Embryonic facial prominence (tissue), 1 donor: ENCODE data around the gene NTNG2.

ENCODE experiments used
- DNase-seq: peaks from one replicate; pipeline ENCODE4 v3.0.0-alpha.2; 2016; ENCODE audit errors: extremely low spot score

The NTNG2 gene

DNA sequence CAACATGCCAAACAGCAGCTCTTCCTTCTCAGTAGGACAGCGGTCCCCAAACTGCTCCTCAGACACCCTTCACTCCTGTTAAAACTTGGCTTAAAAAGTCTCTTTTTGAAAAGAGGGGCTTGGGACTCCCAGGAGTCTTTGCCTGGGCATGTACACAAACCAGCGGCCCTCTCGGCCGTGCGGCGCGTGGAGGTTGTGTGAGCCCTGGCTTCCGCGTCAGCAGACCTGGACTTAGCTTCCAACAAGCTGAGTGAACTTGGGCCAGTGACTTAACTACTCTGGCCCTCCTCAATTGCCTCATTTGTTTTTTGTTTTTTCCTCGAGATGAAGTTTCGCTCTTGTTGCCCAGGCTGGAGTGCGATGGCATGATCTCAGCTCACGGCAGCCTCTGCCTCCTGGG, 15.3 kb upstream of the NTNG2 start:
- DNase-seq: no peak

GRCh38 chr9:132147331-132147730, 14.5 kb upstream of the NTNG2 start:
- DNase-seq: no peak

DNA sequence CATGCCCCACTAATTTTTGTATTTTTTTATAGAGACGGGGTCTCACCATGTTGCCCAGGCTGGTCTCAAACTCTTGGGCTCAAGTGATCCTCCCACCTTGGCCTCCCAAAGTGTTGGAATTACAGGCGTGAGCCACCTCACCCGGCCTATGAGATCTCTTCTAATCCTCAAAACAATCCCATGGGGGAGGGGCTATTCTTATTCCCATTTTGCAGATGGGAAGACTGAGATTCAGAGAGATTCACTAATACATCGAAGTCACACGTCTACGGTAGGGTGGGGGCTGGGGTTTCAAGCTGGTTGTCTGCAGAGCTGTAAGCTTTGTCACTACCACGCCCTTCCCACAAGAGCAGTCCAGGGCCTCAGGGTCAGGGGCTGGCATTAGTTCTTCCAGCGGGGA, 14.0 kb upstream of the NTNG2 start:
- DNase-seq: no peak

- DNase-seq: no peak
Measured at GRCh38 chr9:132150256-132150655, 11.6 kb upstream of the NTNG2 start.

- no peak for DNase-seq
Measured at GRCh38 chr9:132151118-132151517, 10.7 kb upstream of the NTNG2 start.

DNA sequence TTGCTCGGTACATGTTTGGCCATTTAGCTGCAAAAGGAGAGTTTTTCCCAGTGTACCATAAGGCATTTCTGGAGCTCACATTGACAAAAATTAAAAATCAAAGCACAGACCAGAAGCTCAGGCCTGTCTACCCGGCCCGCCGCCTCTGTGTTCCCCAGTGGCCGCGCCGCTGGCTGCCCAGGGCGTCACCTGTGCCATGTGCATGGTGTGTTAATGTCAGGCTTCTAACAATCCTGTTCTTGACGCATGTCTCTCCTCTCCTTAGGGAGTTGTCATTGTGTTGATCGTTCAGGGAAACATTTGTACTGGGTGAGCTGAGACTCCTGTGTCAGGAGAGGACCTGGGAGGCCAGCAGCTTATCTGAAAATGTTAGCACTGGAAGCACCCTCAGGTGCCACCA, 9.6 kb upstream of the NTNG2 start:
- no peak for DNase-seq

GRCh38 chr9:132154863-132155567, 6.8 kb upstream of the NTNG2 start:
- DNase-seq: no peak

GRCh38 chr9:132155568-132155895, 6.3 kb upstream of the NTNG2 start:
- no peak for DNase-seq

DNA sequence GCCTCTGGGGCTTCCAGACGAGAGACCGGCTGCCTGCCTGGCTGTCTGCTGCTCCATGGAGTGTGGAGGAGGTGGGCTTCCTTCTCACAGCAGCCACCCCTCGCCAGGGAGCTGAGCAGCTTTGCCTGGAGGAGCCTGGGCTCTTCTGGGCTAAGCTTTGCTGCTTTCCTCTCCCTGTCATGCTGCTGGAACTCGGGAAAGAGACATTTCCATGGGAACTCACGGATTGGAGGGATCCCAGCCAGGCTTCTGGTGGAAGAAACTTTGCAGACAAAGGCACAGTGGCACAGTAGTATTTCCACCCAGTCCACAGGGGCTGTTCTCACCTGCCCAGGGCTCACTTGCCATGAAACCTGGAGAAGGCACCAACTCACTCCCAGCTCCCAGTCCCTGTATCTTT, 5.6 kb upstream of the NTNG2 start:
- no peak for DNase-seq

GRCh38 chr9:132157347-132158116, 4.3 kb upstream of the NTNG2 start:
- no peak for DNase-seq

GRCh38 chr9:132160802-132161742, 786 bp upstream of the NTNG2 start:
- DNase-seq: no peak

DNA sequence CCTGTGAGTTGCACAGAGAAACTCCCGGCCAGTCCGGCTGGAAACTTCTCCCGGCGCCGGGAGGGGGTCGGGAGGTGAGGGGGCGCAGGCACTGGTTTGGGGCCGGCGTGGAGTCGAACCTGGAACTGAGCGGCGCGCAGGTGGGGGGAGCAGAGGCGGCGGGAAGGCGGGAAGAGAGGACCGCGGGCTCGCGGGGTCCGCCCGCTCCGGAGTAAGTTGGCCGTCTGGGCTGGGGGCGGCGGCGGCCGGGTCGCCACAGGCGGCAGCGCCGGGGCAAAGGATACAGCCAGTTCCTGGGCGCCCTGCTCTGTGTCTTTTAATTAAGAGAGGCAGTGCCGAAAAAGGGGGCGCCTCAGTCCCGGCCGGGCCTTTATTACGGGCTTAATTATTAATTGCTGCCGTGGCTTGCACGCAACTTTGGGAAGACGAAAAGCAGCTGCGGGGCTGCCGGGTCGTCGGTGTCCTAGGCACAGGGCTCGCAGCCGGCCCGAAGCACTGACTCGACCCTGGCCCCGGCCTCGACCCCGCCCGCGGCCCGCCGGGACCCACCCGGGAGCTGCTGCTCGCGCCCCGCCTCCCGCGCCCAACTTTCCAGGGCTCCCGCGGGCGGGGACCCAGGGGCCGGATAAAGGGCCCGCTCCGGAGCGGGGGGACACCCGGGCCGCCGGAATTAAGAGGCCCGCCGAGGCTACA, 1.1 kb downstream of the NTNG2 start:
- no peak for DNase-seq

- no peak for DNase-seq
Measured at GRCh38 chr9:132163457-132163875, 1.6 kb downstream of the NTNG2 start.

DNA sequence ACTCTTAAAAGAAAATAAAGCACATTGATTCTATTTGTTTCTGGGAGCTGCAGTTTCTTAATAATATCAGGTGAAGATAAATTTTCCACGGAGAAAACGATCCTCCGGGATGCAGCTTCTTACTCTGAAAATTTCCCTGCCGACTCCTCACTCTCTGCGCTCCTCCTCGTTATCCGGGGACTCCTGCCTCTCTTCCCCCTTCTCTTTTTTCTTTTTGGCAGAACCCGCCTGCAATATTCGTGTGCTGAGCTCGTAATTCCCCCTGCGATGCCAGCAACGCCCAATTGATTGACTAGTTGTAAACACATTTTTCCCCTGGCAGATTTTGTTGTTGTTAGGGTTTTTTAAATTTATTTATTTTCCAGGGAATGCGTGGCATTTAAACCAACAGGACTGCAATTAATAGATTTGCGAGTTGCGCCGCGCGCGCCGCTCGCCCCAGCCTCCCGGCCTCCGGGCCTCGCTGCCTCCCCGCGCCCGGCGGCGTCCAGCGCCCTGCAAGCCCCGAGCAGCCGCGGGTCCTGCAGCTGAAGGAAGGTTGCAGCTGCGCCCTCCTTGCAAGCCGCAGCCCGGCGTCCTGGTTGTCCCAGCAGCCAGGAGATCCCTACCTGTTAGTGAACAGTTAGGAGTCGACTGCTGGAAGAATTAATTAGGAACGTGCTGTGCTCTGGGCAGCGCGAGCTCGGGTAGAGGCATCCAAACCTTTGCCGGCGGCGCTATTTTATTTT, 2.2 kb downstream of the NTNG2 start:
- DNase-seq: no peak

DNA sequence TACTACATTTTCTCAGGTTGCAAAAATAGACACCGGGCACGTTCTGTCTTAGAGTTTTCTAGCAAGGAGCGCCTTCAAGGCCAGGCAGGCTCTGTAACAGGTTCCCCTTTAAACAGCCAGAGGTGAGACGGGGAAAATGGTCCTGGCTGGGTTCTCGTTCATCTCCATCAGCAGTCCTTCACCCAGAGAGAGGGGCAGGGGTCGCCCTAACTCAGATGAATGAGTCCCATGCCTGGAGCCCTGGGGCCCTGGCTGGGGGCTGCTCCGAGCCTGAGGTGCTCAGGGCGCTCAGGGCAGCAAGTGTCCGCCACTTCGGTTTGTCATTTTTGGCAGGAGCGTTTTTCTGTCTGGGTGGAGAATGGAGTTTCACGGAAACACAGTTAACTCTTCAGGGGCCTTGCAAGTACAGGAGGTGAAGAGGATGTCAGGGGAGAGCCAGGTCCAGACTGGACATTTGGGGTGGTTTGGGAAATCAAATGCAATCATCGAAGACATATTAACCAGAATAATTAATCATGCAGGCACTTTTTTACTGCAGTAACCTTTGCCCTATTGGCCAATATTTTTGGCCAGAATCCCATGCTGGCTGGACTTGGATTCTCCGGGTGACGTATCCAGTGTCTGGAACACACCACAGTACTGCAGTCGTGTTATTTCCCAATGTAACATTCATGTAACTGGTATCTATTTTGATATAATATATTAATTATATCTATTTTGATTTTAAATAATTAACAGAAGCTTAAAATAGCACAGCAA, 2.9 kb downstream of the NTNG2 start:
- DNase-seq: no peak

DNA sequence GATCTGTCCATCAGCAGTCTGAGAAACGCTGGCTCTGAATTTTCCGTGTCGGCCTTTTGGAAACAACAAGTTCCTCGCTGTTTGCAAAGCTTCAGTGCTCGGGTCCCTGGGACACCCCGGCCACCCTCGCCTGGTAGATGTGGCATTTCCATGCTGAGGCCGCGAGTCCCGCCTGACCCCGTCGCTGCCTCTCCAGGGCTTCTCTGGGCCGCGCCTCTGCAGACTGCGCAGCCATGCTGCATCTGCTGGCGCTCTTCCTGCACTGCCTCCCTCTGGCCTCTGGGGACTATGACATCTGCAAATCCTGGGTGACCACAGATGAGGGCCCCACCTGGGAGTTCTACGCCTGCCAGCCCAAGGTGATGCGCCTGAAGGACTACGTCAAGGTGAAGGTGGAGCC, 4.7 kb downstream of the NTNG2 start:
- DNase-seq: no peak

DNA sequence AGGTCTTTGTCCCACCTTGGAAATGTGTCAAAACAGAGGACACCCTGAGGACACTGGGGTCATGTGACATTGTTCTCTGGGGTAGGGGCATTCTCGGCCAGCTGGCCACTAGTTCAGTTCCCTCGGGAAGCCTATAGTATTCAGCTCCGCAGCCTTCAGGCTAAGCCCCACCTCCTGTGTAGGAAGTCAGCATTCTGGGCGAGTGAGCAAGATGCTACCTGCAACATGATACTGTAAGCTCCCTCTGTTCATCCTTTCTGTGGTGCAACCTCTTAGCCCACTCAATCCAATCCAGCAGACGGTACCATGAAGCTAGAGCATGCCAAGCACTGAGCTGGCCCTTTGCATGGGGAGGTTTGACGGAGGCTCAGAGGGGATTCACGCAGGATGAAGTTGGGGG, 5.3 kb downstream of the NTNG2 start:
- no peak for DNase-seq

GRCh38 chr9:132168347-132168746, 6.5 kb downstream of the NTNG2 start:
- DNase-seq: no peak

- no peak for DNase-seq
Measured at GRCh38 chr9:132168851-132169250, 7.0 kb downstream of the NTNG2 start.

DNA sequence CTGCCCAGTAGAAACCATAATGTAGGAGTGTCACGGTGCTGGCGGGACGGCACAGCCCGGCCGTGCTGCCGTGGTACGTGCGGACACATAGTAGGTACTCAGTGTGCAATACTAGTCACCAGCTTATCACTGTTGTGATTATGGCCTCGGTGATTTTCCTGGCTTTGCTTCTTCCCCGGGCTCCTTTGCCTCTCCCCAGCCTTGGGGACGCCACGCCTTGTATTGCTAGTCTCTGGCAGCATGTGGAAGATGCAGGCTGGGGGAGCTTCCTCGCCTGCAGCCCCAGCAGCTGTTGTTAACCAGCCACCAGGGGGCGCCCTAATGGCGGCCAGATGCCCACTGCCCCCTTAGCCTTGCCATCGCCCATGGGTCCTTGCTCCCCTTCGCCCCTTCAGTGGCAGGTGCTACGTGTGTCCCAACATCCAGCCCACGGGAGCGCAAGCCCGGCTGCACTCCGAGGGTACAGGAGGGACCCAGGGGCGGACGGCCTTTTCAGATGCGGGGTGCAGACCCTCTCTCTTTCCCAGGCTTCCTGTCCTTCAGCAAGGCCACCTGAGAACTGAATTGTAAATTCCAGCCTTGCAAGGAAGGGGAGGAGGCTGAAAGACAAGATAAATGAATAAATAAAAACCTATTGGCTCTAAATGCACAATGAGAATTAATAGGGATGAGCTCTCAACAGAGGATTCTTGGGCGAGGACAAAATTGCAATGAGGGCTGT, 8.0 kb downstream of the NTNG2 start:
- DNase-seq: no peak
